Measurements from ENCODE around the gene RPS8.
A peak's percentile ranks its signal among the peaks of the same experiment; 100 is the strongest.
"Not testable (repeated sequence)": the region's sequence is repeated elsewhere in the genome, so short reads cannot be mapped to it uniquely, and the experiment has no call there.

The RPS8 gene

GRCh38 chr1:44803312-44804095, 28.2 kb downstream of the RPS8 start:
- no peak for DNase-seq

- DNase-seq: no peak
These were observed 30.1 kb downstream of the RPS8 start for GRCh38 chr1:44805311-44806024.

DNA sequence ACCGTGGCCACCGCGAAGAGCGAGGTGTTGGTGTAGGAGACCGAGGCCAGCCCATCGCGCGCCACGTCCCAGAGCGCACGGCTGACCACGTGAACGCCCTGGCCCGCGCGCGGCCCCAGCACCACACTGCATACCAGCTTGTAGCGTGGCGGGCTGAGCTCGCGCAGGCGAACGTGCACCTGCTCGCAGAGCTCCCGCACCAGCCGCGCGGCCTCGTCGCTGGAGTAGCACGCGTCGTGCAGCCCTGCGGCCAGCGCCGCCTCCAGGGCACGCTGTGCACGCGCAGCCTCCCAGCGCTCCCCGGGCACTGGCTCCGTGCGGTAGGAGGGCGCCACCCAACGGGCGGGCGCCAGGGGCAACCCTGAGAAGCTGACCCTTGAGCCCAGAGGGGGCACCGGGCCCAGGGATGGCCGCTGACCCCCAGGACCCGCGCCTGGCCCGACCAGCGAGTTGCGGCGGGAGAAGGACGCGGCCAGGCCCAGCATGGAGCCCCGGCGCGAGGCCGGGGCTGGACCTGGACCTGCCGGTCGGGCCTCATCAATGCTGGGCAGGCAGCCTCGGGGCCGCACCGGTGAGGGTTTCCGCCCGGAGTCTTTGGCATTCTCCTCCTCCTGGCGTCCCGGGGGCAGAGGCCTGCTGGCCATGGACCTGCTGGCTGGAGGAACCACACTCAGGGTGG, 30.8 kb downstream of the RPS8 start:
- no peak for DNase-seq

GRCh38 chr1:44806704-44807363, 31.5 kb downstream of the RPS8 start, which contains the start of gene DYNLT4:
Gene DYNLT4 (minus strand): TSS chr1:44807351. CDS start chr1:44806668, 683 bp downstream.
- no peak for DNase-seq

GRCh38 chr1:44807364-44808062, 32.2 kb downstream of the RPS8 start:
- peak; percentile 74 for DNase-seq

GRCh38 chr1:44808063-44808937, 33.0 kb downstream of the RPS8 start, which contains the start of gene BTBD19:
Gene BTBD19 (plus strand): TSS chr1:44808523. CDS start chr1:44808821, 298 bp downstream.
- peak; percentile 68 for DNase-seq

DNA sequence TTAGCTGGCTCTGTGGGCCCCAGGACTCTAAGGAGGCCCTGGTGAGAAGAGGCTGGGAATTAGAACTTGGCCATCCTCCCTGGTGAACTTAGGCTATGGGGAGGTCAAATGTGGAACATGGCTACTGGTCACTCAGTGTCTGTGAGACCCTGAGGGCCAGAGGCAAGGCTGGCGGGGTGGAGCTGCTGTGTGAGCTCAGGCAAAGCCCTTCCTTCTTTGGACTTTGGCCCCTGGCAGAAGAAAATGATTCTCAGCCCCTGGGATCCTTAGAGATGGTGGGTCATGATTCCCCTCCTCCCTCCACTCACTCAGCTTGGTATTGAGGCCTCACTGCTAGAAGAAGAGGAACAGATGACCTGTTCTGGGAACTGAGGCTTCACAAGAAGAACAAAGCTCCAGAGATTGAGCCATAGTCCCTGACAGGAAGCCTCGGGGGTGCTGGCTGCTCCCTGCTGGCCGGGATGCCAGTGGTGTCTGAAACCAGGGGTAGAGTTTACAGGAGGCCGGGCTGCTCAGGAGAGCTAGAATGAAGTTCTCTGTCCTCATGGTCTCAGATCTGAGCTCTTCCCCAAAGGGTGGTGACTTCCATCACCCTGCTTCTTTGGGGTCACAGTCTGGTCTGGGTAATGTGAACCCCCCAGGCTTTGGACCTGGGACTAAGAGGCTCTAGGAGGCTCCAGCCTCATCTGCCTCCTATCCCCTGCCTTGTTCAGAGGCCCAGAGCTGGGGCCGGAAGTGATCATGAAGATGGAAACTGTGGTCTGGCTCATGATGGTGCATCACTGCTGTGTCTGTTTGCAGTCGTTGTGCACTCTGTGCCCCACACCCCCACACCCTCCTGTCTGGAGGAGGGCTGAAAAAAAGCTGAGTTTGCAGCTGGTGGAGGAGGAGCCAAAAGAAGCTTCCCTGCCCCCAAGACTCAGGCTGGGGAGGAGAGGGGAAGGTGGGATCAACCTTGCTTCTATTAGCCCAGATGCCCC, 33.9 kb downstream of the RPS8 start:
- DNase-seq: peak; percentile 29

DNA sequence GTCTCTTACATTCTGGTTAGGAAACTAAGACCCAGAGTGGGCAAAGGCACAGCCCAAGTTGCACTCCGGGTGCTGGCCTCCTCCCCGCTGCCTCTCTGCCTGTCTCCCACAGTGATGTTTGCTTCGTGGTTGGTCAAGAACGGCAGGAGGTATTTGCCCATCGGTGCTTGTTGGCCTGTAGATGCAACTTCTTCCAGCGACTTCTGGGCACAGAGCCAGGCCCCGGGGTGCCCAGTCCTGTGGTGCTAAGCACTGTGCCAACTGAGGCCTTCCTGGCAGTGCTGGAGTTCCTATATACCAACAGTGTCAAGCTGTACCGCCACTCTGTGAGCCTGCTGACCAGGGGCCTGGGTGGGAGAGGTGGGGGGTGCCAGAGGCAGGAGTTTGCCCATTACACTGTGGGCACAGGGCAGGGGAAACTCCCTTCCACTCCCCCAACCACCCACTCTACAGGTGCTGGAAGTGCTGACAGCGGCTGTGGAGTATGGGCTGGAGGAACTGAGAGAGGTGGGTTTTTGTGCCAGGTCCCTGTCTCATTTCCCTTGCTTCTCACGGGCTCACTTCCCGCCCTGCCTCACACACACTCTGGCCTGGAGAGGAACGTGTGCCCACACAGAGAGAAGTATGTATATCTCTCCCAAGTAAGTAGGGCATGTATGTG, 34.9 kb downstream of the RPS8 start:
- peak; percentile 56 for DNase-seq

- DNase-seq: not testable (repeated sequence)
These were observed 35.4 kb downstream of the RPS8 start for GRCh38 chr1:44810762-44811105.

DNA sequence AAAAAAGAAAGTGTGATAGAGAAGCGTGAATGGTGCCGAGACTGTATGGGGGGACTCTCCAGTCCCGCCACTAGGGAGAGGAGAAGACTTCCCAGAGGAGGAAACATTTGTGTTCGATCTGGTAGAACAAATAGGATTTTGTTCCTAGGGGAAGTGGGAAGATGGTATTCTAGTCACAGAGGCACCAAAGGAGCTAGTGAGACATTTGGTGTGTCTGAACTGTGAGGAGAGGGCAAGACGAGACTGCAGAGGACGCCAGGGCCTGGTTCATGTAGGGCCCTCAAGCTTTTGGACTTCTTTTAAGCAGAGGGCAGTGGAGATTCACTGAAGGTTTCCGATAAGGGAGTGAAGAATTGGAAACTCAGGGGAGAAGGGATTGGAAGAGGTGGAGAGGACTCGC, 35.9 kb downstream of the RPS8 start:
- no peak for DNase-seq

DNA sequence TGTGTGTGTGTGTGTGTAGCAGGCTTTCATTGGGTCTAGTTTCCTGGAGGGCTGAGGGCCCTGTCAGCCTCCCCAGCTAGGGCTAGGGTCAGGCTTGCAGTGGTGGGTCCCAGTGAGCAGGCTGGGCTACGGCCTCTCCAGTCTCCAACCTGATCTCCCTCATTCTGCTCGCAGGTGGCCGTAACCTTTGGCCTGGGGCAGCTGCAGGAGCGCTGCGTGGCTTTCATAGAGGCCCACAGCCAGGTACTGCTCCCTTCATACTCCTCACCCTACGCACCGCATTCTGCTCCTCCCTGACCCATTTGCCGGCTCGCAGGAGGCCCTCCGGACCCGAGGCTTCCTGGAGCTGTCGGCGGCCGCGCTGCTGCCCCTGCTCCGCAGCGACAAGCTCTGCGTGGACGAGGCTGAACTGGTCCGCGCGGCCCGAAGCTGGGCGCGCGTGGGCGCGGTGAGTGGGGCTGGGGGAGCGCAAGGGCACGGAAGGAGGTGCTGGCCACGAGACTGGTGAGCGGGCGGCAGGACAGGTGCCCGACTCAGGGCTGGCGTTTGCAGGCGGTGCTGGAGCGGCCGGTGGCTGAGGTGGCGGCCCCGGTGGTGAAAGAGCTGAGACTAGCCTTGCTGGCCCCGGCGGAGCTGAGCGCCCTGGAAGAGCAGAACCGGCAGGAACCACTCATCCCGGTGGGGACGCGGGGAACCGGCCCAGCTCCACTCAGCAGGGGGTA, 37.6 kb downstream of the RPS8 start:
- DNase-seq: no peak

DNA sequence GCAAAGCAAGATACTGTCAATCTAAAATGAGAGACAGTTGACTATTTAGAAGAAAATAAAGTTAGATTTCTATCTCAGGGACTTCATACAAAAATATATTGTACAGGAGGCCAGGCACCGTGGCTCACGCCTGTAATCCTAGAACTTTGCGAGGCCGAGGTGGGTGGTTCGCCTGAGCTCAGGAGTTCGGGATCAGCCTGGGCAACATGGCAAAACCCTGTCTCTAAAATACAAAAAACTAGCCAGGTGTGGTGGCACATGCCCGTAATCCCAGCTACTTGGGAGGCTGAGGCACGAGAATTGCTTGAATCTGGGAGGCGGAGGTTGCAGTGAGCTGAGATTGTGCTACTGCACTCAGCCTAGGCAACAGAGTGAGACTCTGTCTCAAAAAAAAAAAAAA, 40.6 kb downstream of the RPS8 start:
- not testable (repeated sequence) for DNase-seq

GRCh38 chr1:44817307-44817706, 42.0 kb downstream of the RPS8 start:
- no peak for DNase-seq

DNA sequence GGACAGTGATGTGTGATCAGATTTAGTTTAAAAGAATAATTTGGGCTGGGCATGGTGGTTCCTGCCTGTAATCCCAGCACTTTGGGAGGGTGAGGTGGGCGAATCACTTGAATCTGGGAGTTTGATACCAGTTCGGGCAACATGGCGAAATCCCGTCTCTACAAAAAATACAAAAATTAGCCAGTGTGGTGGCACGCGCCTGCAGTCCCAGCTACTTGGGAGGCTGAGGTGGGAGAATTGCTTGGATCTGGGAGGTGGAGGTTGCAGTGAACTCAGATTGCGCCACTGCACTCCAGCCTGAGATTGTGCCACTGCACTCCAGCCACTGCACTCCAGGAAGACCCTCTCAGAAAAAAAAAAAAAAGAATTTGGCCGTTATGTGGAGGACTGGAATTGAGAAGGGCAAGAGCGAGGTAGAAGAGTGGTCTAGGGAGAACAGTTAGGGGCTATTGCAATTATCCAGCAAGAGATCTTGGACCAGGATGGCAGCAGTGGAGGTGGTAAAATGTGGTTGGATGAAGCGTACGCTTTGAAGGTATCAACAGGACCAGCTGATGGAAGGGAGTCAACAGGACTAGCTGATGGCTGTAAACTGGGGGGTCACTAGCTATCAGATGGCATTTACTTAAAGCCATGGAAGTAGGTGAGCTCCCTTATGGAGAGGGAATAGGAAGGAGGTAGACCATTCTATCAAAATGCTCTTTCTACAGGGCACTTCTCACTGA, 42.6 kb downstream of the RPS8 start:
- no peak for DNase-seq

DNA sequence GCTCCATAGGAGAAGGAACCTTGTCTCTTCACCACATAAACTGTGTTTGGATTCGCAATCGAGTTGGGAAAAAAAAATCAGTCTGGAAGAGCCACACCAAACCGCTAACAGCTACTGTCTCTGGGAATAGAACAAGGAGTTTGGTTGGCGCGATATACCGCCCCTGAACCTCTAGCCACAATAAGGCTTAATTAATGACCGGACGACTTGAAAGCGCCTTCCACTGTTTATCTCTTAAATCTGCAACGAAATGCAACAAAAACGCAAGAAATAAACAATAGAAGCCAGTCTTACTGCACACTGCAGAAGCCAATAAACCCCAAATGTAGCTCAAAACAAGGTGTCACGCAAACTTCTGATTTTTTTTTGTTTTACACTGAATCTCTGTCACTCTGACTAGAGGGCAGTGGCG, 43.9 kb downstream of the RPS8 start:
- DNase-seq: no peak

DNA sequence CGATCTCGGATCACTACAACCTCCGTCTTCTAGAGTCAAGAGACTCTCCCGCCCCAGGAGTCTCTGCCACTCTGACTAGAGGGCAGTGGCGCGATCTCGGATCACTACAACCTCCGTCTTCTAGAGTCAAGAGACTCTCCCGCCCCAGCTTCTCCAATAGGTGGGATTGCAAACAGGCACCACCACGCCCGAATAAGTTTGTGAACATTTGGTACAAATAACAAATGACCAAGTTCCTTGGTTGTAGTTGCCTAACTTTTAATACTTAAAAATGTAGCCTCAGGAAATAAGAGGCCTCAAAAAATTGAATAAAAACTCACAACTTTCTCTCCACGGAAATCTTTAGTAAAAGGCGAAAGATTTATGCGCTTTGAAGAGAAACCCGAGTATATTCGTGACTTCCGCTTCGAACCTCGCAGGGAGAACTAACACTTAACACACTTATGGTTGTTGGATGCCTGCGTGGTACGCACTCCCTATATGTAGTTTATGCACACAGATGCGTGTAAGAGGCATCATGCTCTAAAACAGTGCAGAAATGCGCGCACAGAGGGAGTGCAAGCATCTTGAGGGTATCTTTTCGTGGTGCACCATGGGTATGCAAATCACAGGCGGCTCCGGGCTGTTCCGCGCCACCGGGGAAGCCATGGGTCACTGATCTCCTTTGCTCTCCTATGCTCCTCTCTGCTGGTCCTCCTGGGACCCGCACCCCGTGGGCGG, 44.4 kb downstream of the RPS8 start:
- DNase-seq: peak; percentile 75
